Measurements from ENCODE around the gene NYAP2.

The NYAP2 gene

DNA sequence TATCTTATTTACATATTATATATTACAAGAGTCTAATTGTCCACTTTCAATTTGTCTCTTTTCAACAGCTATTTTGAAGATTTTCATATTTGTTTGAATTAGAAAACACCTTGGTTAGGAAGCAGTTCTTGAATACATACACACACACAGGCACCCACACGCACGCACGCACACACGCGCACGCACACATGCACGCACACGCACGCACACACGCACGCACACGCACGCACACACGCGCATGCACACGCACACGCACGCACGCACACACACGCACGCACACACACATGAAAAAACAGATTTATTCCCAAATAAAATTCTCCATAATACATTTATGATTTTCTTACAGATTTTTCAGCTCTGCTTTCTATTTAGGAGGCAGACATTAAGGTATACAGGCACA lies 220.7 kb downstream of the NYAP2 start:
- DNase-seq (ENCODE audit: low read depth in 2 of 2), result no peak

DNA sequence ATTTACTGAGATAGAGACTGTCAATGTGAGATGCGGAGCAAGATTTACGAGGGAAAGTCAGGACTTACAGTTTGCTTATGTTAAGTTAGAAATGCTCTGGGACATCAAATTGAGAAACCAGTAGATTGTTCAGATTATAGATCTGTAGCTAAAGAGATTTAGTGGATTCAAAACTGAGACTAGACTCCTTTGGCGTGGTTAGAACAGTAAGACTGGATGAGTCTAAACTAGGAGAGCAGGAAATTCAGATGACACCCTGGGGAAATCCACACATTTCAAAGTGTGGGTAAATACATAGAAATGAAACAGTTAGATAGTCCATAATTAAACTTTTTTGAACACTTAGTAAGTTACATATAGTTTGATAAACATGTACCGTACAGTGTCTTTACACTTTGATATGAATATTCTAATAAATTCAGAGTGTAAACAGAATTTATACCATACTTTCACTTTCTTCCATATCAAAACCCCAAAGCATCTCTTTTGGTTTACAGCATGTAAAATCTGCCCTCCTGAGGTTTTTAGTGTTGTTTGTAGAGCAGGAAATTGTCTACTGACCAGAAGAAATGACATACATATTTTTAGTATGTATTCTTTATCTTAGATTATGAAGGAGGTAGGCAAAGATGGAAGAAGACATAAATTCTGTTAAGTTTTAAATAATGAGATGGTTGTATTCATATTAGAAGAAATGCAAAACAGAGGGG lies 231.5 kb downstream of the NYAP2 start:
- no peak for DNase-seq (ENCODE audit: low read depth in 2 of 2)

DNA sequence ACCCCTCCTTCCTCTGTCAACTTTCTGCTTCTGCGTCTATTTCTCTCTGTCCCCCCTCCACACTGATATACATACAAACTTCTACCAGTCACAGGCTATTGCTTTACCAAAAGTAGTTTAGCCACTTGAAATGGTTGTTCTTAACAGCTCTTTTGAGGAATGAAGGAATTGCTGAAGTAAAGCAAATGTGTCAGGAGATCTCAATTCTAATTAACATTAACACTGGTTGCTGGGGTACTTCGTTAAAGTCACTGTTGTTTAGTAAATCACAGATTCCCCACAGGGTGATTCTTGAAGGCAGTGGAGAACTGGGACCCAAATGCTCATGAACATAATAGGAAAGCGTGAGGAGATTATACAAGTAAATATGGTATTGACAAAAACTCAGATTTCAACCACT lies 232.8 kb downstream of the NYAP2 start:
- no peak for DNase-seq (ENCODE audit: low read depth in 2 of 2)

DNA sequence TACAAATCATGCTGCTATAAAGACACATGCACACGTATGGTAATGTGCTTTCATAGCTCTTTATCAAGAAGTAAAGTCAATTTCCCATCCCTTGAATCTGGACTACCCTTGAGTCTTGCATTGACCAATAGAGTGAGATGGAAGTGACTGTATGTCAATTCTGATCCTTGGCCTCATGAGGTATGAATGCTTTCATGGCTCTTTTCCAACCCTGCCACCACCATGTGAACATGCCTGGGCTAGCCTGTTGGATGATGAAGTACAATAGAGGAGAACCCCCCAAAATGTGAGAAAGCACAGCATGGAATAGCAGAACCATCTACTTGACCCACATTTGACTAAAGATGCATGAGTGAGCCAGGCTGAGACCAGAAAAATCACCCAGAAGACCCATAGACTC lies 237.0 kb downstream of the NYAP2 start:
- DNase-seq (ENCODE audit: low read depth in 2 of 2), result no peak

DNA sequence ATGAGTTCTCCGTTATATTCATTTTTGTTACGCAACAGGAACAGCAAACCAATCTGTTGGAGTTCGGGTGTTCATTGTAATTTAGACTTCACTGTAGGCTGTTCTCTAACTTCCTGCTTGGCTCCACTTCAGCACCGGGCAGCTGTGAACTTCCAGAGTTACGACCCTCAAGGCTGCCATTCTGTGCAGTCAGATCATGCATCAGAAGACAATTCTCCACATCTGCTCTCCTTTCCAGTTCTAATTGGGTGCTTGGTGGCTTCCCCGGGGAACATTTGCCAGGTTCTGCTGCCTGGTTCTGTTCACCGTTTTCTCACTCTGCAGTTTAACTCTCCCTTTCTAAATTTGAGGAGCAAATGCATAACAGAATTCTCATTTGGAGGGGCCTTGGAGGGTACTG lies 237.7 kb downstream of the NYAP2 start:
- DNase-seq (ENCODE audit: low read depth in 2 of 2), result no peak

DNA sequence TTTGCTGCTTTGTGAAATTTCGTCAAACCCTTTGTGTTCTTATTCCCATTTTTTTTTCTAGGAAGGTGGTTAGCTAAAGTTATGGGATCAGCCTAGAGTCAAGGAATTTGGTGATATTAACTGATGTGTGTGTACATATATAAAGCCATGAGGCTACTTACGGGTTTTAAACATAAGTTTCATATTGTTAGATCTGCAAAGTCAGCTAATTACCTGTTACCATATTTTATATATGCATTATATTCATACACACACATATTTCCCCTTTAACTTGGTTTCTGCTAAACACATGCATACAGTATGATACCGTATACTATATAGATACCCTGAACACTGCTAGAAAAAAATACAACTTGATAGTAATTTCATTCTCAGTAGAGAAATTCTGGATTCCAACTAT lies 241.0 kb downstream of the NYAP2 start:
- DNase-seq (ENCODE audit: low read depth in 2 of 2), result no peak

DNA sequence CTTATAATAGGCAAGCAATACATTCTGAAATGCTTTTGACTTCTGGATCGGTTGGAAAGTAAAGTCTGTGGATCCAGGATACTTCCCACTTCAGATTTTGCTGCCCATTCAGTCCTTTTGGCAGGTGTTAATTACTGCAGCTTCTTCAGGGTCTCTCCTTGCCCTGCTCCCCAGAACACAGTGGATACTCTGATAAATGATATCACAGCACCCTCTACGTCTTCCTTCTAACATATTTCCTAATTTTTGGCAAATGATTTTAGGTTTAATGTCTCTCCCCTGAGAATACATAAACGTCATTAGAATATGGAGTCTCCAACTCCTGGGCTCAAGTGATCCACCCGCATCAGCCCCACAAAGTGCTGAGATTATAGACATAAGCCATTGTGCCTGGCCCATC lies 249.8 kb downstream of the NYAP2 start:
- no peak for DNase-seq (ENCODE audit: low read depth in 2 of 2)

DNA sequence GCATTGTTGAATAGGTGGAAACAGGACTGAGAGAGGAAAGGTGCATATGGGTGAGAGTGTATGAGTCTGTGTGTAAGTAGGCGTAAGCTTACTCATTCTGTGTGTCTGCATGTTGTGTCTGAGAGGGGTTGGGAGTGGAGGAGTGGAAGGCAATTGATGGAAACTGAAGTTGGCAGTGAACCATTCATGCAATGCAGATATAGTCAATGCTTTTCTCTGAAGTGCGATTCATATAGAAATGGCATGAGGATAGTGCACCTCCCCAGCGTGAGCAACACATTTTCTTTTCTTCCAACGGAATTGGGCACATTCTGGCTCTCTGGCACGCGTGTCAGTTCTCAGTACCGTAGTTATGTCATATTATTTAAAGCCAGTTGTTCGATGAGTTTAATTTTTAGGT lies 250.5 kb downstream of the NYAP2 start:
- no peak for DNase-seq (ENCODE audit: low read depth in 2 of 2)

DNA sequence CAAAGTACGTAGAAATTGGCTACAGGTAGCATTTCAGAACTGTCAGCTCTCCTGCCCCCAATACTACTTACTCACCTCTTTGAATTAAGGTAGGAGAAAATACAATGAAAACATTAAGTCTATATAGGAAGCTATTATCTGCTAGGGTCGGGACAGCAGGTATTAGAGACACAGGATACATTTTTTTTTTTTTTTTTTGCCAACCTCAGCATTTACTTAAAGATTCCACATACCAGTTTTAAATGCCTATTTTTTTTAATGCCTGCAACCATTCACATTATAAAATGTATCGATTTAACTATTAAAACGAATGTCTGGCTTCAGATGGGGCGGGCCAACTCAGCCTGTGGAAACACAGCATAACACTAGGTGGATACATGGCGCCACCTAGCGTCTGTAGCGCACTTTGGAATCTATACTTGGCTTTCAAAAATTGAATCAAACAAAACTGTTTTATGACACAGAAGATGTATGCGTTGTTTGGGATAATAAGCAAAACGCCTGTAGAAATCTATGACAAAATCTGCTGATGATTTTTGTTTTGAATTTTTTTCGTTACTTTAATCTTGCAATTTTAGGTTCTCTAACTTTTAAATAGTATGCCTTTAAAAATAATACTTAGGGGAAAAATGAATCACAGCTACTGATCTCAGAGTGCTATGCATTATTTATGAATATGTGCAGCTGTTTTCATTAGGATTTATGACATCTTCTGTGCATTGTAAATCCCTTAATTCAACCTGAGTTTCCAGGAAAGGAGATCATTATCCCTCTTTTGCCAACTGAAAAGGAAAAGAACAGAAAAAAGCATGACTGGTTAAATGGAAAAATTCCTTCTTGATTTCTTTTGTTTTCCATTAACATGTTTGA lies 261.0 kb downstream of the NYAP2 start:
- DNase-seq (ENCODE audit: low read depth in 2 of 2), result peak; percentile 32 to 35

DNA sequence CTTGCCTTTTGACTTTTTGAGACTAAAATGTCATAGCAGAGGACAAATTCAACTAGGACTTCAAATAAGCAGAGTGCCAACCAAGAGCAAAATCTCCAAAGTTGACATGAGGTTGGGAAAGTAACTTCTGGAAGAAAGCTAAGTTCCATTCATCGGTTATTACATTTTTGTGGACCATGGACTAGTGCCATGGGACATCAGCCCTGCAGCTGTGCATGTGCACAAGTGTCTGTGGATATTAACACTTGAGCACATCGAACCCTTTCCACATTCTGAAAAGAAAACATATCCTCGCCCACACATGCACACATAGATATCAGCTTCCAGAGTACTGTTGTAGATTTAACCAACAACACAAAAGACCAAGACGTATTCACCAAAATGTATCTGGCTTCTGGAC lies 262.6 kb downstream of the NYAP2 start:
- no peak for DNase-seq (ENCODE audit: low read depth in 2 of 2)

DNA sequence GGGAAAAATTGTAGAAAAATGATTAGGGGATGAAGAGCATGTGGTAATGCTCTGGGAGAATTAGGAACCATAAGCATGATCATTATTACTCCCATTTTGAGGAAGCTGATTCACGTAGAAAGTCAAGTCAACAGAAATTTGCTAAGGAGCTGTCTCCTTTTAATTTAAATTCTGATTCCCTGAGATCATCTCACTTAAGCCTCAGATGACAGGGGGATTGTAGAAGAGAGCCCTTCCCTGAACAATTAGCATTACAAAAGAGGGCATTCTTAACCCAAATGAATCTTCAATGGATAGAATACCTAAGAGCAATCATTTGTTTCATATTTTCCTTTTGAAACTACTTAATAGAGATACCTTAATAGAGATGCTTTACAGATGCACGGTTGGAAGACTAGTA lies 267.9 kb downstream of the NYAP2 start:
- DNase-seq (ENCODE audit: low read depth in 2 of 2), result peak; percentile 5 to 8

DNA sequence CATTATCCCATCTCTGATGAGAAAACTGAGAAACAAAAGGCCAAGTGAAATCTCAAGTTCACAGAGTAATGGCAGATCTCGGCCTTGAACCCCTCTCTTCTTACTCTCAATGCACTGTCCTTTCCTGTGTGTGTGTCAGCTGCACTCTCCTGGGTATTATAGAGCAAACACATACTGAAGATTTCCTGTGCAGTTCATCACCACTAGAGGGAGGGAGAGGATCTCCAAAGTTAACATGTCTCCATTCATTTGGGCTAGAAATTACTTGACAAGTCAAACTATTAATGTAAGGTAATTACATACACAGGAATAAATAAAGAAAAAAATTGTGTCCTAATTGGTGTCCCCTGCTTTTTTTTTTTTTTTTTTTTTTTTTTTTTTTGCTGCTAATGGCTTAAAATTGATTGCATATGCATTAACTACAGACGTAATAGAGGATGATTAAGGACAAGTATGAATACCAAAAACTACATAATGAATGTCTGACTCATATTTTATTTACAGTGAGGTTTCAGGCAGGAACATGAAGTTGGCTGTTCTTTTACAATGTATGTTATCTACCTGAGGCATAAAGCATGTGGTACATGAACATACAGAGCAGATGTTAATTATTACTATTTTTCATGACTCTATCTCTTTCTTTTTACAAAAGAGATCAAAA lies 269.2 kb downstream of the NYAP2 start:
- DNase-seq (ENCODE audit: low read depth in 2 of 2), result peak; percentile 50 to 58

DNA sequence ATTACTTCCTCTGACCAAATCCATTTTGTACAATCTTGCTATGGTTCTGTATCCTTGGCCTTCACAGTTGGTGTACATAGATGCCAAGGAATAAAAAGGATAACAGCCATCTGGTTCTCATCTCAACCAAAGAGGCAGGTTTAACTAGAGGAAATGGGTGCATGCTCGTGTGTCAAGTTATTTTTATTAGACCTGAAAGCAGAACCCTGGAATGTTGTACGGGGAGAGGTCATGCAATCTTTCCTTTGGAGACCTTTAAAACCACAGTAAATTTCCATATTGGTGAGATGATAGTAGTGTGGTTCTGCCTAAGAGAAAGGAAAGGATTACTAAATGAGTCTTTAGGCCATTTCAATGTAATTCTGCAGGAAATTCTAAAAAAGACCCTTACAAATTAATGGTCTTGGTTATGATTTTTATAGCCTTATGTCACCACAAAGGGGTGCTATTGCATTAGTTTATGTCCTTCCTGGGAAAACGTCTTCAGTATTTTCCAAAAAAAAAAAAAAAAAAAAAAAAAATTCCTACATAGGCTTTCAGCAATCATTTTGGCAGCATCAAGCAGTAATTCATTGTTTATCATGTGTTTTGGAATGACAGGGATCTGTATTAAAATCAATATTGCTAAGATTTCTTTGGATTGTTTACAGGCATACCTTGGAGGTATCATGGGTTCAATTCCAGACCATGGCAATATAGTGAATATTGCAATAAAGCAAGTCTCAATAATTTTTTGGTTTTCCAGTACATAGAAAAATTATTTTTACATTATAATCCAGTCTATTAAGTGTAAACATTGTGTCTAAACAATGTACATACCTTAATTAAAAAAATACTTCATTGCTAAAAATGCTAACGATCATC lies 270.8 kb downstream of the NYAP2 start:
- DNase-seq (ENCODE audit: low read depth in 2 of 2), result peak; percentile 23 to 41

DNA sequence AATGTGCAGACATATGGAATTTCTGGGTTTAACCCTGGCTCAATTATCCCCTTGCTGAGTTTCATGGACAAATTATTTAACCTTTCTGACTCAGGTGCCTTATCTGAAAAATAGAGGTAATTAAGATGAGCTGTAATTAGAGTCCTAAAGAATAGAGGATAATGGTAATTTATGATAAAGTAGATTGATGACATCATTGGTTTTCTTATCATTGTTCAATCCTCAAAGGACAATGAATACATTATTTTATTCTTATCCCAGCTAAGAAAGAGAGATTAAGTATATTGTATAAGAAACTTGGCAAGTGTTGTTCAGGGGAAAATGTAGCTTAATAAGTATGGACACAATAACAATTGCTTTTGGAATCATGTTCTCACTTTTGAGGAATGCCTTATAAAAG lies 279.3 kb downstream of the NYAP2 start:
- no peak for DNase-seq (ENCODE audit: low read depth in 2 of 2)

DNA sequence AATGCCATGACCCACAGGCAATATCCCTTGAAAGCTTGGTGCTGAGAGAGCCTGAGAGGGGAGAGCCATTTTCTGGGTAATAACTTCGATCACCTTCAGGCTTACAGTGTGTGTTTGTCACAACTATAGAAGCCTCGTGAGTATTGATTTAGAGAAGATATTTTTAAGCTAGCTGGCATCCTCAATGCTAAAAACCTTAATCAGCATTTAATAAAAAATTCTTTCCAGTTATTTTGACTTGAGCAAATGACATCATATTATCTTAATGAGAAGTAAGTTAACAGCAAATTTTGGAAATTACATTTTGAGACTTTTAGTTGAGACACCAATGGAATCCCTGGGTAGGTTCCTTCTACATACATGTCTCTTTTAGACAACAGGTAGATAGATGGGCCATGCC lies 283.7 kb downstream of the NYAP2 start:
- no peak for DNase-seq (ENCODE audit: low read depth in 2 of 2)

DNA sequence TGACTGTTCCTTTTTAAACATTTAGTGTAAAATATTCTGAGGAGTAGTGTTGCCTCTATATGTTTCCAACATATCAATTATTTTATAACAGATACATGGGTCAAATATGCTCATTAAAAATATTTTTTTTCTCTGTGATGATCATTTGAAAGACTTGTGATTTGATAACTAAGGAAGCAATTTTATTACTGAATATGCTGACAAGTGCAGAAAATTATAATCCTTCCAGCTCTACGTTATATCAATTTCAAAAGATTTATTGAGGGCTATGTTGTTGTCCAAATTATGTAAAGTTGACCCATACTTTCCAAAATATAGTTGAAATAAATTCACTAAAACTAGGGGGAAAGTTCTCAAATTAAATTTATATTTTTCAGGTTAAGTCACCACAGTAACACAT lies 290.6 kb downstream of the NYAP2 start:
- DNase-seq (ENCODE audit: low read depth in 2 of 2), result no peak

DNA sequence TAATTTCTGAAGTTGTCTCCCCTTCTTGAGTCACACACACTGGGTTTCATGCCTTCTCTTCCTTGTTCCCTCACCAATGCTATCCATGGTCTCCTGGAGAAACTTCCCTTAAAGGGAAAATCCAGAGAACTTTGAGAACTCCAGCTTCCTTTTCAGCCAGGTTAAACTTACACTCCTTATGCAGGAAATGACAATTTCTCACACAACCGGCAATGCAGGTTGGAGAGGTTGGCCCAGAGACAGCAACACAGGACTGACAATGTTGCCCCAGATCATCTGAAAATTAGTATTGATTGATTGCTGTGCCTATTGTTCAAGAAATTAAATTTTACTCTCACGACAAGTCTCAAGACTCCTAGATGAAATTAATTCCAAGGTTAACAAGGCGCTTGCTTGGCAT lies 292.2 kb downstream of the NYAP2 start:
- no peak for DNase-seq (ENCODE audit: low read depth in 2 of 2)

DNA sequence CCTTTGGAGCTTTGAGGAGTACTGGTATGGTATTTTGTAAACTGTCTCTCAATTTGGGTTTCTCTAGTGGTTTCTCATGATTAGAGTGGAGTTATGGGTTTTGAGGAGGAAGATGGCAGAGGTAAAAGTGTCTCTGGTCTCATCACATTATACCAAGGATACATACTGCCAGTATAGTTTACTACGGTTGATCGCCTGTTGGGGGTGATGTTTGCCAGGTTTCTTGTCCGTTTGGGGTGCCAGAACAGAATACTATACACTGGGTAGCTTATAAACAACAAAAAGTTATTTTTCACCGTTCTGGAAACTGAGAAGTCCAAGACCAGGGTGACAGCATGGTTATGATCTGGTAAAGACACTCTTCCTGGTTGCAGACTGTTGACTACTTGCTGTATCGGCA lies 293.7 kb downstream of the NYAP2 start:
- no peak for DNase-seq (ENCODE audit: low read depth in 2 of 2)

DNA sequence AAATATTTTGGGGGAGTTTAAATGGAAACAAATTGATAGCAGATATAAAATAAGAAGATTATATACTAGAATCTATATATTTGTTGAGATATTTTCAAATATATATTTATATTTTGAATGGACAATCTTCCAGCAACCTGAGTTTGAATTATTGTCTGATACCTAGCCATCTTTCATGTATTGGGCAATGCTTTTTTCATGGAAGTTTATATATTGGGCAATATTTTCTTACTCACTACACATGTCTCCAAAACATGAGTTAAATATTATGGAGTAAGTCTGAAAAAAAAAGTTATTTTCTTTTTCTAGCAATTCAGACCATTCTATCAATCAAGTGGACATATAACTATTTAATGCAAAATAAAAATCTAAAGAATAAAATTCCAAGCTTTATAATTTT lies 295.2 kb downstream of the NYAP2 start:
- no peak for DNase-seq (ENCODE audit: low read depth in 2 of 2)

DNA sequence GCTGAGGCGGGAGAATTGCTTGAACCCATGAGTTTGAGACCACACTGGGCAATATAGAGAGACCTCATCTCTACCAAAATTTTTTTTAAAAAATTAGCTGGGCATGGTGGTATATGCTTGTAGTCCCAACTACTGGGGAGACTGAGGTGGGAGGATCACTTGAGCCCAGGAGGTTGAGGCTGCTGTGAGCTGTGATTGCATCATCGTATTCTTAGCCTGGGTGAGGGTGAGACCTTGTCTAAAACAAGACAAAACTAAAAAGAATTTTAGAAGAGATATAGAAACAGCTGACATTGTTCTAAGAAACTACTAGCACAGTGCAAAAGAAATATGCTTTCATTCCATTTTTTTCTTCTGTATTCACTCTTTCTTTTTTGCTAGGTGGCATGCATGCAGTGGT lies 298.4 kb downstream of the NYAP2 start:
- DNase-seq (ENCODE audit: low read depth in 2 of 2), result no peak

Data from fibroblast of skin of left quadriceps (primary cell).